CD4-positive, alpha-beta T cell treated with Interleukin-4 for 4 hours (primary cell): ENCODE data around the gene SLC5A6.
"Not testable (repeated sequence)": the region's sequence is repeated elsewhere in the genome, so short reads cannot be mapped to it uniquely, and the experiment has no call there.

Experiments
- DNase-seq: peaks from one replicate; pipeline ENCODE4 v3.0.0-alpha.2; 2020

SLC5A6 gene

GRCh38 chr2:27202854-27203253 lies 9.2 kb downstream of the SLC5A6 start:
- DNase-seq = no peak

- DNase-seq = no peak
Measured at GRCh38 chr2:27201675-27202074, 10.4 kb downstream of the SLC5A6 start.

- no peak for DNase-seq
Measured at GRCh38 chr2:27199241-27199640, 12.8 kb downstream of the SLC5A6 start.

DNA sequence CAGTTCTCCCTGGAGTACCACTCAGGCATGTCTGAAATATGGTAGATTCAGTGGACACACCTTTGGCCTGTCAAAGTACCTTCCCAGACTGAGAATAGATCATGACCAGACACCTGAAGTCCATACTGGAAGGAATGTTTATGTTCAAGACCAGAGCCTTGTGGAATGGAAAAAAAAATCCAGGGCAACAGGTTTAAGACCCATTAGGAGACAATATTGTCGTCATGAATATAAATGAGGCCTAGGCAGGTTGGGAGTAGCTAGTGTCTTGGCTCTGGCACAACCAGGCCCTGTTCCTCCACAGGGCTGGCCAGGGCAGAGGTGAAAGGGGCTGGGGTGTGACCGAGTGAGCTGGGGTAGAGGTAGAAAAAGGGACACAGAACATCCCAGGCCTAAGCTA lies 13.4 kb downstream of the SLC5A6 start:
- no peak for DNase-seq

DNA sequence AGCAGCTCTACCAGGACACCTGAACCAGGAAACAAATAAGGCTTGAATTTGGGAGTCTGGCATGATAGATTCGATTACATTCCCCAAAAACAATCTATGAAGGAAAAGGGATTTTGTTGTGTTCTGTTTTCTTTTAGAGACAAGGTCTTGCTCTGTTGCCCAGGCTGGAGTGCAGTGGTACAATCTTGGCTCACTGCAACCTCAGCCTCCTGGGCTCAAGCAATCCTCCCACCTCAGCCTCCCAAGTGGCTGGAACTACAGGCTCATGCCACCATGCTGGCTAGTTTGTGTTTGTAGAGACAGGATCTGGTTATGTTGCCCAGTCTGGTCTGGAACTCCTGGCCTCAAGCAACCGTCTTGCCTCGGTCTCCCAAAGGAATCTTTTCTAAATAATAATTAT lies 14.0 kb downstream of the SLC5A6 start:
- DNase-seq = not testable (repeated sequence)

- DNase-seq = not testable (repeated sequence)
Measured at GRCh38 chr2:27195799-27196198, 16.3 kb downstream of the SLC5A6 start.

DNA sequence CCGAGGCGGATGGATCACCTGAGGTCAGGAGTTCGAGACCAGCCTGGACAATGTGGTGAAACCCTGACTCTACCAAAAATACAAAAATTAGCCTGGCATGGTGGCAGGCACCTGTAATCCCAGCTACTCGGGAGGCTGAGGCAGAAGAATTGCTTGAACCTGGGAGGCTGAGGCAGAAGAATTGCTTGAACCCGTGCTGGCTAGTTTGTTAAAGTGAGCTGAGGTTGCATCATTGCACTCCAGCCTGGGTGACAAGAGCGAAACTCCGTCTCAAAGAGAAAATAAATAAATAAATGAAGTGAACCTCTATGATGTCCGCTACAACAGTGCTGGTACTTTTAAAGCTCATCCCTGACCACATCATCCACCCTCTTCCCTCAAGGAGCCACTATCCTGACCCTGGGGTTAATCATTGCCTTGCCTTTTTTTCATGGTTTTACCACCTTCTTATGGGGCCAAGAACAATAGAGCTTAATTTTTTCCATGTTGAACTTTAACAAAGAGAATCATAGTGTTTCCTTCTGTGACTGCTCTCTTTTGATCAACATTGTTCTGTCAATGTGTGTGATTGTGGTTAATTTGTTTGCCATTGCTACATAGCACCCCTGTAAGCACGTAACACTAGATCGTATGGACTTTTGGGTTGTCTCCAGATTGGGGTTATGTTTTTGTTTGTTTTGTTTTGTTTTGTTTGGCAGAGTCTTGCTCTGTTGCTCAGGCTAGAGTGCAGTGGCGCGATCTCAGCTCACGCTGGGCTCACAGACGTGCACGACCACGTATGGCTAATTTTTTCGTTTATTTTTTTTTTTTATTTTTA lies 17.3 kb downstream of the SLC5A6 start:
- no peak for DNase-seq

- peak; percentile 48 for DNase-seq
Measured at GRCh38 chr2:27191070-27191829, 20.8 kb downstream of the SLC5A6 start.

DNA sequence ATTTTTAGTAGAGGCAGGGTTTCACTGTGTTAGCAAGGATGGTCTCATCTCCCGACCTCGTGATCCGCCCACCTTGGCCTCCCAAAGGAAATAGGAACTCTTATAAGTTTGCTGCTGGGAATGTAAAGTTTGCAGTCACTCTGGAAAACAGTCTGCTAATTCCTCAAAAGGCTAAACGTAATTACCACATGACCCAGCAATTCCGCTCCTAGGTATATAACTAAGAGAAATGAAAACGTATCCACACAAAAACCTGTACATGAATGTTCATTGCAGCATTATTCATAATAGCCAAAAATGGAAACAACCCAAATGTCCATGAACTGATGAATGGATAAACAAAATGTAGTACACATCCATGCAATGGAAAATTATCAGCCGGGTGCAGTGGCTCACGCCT lies 22.1 kb downstream of the SLC5A6 start:
- no peak for DNase-seq

- no peak for DNase-seq
Measured at GRCh38 chr2:27186613-27187345, 25.3 kb downstream of the SLC5A6 start.

GRCh38 chr2:27185331-27186026 lies 26.6 kb downstream of the SLC5A6 start:
- no peak for DNase-seq

DNA sequence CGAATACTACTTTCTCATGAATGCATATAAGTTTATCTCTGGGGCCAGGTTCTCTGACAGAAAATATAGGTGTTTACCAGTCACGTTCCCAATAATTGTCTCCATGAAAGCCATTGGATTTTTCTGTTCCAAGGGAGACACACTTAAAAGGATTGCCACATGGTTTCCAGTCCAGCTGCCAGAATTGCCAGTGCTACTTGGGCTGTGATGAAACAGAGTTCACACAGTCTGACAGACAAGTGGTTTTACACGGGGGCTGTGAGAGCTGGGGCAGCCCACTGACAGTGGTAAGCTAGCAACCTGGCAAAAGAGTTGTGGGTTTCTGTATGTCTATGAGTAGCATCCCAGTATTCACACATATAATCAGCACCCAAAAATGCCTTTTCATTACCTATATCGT lies 28.0 kb downstream of the SLC5A6 start:
- DNase-seq = no peak

DNA sequence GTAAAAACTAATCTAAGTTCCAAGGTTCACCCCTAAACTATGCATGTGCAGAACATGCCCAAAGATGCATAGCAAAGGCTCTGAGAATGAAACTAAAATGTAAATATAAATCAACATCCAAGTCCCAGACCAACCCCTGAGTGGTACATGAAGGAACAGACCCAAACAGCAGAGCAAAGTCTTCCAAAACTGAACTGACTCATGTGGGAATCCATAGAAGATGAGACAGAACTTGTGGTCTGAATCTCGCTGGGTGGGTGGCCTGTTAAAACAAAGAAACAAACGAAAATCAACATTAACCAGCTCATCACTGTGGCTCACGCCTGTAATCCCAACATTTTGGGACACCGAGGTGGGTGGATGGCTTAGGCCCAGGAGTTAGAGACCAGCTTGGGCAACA lies 29.7 kb downstream of the SLC5A6 start:
- no peak for DNase-seq

DNA sequence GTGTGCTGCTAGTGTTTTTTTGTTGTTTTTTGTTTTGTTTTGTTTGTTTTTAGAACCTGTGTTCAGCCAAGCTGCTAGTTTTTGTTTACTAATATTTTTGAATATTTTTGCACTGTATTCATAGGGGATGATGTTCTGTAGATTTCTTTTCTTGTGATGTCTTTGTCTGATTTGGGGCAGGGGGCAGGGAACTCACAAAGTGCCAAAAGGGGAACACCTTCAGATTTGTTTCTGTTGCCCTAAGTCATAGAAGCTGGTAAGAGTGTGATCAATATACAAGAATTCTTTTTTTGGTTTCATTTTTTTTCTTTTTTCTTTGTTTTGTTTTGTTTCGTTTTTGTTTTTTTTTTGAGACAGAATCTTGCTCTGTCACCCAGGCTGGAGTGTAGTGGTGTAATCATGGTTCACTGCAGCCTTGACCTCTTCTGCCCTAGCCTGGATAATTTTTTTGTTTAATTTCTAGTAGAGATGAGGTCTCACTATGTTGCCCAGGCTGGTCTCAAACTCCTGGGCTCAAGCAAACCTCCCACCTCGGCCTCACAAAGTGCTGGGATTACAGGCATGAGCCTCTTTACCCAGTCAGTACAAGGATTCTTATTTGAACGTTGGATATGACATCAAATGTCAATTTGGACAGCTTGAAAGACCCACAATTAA lies 32.6 kb downstream of the SLC5A6 start:
- no peak for DNase-seq

- no peak for DNase-seq
Measured at GRCh38 chr2:27178469-27178868, 33.6 kb downstream of the SLC5A6 start.

DNA sequence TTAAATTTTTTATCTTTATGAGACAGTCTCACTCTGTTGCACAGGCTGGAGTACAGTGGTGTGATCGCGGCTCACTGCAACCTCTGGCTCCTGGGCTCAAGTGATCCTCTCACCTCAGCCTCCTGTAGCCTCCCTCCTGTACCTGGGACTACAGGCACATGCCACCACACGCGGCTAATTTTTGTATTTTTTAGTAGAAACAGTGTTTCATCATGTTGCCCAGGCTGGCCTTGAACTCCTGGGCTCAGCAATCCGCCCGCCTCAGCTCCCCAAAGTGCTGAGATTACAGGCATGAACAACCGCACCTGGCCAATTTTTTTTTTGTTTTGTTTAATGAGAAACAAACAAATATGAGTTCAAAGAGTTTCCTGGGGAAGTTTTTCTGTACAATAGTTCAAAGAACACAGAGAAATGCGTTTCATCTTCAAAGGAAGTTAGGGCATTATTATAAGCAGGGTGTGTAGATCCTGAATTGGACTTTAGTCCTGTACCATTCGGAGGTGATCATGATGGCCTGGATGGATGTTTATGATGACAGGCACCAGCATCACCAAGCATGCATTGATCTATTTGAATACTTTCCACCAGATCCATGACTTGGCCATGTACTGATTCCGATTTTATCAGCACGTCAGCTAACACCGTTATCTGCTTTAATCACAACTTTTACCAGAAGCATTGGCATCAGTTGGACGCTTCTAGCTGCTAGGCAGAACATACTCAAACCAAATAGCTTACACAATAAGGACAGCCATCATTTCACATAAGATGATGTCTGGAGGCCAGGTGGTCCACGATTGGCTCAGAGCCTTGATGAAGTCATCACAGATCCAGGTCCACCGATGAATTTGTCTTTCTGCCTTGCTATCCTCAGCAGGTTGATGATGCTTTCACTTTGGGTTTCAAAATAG lies 34.4 kb downstream of the SLC5A6 start:
- DNase-seq = no peak

DNA sequence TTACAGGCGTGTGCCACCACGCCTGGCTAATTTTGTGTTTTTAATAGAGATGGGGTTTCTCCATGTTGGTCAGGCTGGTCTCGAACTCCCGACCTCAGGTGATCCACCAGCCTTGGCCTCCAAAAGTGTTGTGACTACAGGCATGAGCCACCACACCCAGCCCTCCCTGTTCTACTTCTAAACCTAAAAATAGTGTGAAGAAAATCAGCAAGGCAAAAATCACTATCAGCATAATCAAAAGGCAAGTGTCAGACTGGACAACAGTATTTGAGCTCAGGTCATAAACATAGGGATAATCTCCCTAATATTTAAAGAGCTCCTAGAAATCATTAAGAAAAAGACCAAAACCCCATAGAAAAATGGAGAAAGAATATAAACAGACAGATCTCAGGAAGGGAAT lies 36.3 kb downstream of the SLC5A6 start:
- not testable (repeated sequence) for DNase-seq

DNA sequence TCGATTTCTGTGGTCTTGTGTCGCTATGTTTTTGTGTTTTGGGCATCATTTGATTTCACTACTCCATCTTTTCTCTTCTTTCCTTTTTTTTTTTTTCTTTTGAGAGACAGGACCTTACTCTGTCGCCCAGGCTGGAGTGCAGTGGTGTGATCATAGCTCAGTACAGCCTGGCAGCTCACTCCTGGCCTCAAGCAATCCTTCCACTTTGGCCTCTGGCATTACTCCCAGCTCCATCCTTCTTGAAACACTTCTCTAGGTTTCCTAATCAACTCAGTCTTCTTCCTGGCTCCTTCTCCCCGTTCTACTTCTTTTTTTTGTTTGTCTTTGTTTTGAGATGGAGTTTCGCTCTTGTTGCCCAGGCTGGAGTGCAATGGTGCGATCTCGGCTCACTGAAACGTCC lies 36.7 kb downstream of the SLC5A6 start:
- DNase-seq = no peak

DNA sequence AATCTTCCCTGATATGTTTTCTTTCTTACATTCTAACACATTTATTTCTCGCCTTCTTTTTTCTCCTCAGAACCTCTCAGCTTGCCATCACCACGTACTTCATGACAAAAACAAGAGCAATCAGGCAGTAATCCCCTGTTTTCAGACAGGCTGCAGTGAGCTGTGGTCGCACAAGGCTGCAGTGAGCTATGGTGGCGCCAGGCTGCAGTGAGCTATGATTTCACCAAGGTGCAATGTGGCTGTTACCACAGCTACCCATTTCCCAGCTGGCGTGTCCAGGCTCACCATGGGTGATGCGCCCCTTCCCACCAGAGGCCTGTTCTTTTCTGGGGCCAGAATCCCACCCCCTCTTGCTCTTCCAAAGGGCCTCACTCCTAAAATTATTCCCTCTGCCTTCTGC lies 37.4 kb downstream of the SLC5A6 start:
- DNase-seq = no peak

- DNase-seq = no peak
Measured at GRCh38 chr2:27171351-27171848, 40.7 kb downstream of the SLC5A6 start.
